SW480 (cell line): ENCODE measurements around the gene EAPP.
"Not testable (repeated sequence)": the region's sequence is repeated elsewhere in the genome, so short reads cannot be mapped to it uniquely, and the experiment has no call there.

Experiments used
- DNase-seq: peaks from one replicate; pipeline ENCODE4 v3.0.0-alpha.2; 2016; ENCODE audit warnings: low spot score

Gene EAPP

GRCh38 chr14:34538096-34538495, 1.4 kb downstream of the EAPP start:
- not testable (repeated sequence) for DNase-seq

- DNase-seq, result no peak
Measured at GRCh38 chr14:34537677-34538009, 1.9 kb downstream of the EAPP start.

- DNase-seq, result no peak
Measured at GRCh38 chr14:34536951-34537676, 2.4 kb downstream of the EAPP start.

GRCh38 chr14:34527591-34527990, 11.9 kb downstream of the EAPP start:
- no peak for DNase-seq

GRCh38 chr14:34524216-34524615, 15.3 kb downstream of the EAPP start:
- DNase-seq, result not testable (repeated sequence)

GRCh38 chr14:34522496-34522895, 17.0 kb downstream of the EAPP start:
- no peak for DNase-seq

GRCh38 chr14:34521071-34521470, 18.4 kb downstream of the EAPP start:
- not testable (repeated sequence) for DNase-seq

- not testable (repeated sequence) for DNase-seq
Measured at GRCh38 chr14:34520304-34520970, 19.1 kb downstream of the EAPP start.

GRCh38 chr14:34507884-34508283, 31.6 kb downstream of the EAPP start:
- DNase-seq, result no peak

- no peak for DNase-seq
Measured at GRCh38 chr14:34507459-34507858, 32.0 kb downstream of the EAPP start.

GRCh38 chr14:34505124-34505491, 34.4 kb downstream of the EAPP start:
- not testable (repeated sequence) for DNase-seq

GRCh38 chr14:34504027-34504426, 35.5 kb downstream of the EAPP start:
- not testable (repeated sequence) for DNase-seq

- no peak for DNase-seq
Measured at GRCh38 chr14:34502545-34503225, 36.8 kb downstream of the EAPP start.

GRCh38 chr14:34502001-34502400, 37.5 kb downstream of the EAPP start:
- DNase-seq, result no peak

- no peak for DNase-seq
Measured at GRCh38 chr14:34501004-34501580, 38.4 kb downstream of the EAPP start.

GRCh38 chr14:34498684-34499412, 40.7 kb downstream of the EAPP start:
- peak; percentile 50 for DNase-seq

GRCh38 chr14:34496679-34497513, 42.6 kb downstream of the EAPP start:
- peak; percentile 64 for DNase-seq

GRCh38 chr14:34496007-34496678, 43.4 kb downstream of the EAPP start:
- no peak for DNase-seq

GRCh38 chr14:34489324-34489723, 50.2 kb downstream of the EAPP start:
- no peak for DNase-seq

- DNase-seq, result no peak
Measured at GRCh38 chr14:34488528-34488927, 51.0 kb downstream of the EAPP start.

- no peak for DNase-seq
Measured at GRCh38 chr14:34484726-34485125, 54.8 kb downstream of the EAPP start.
